VCaP (cell line): ENCODE data around the gene SCPEP1.
A peak's percentile ranks its signal among the peaks of the same experiment; 100 is the strongest.
"Not testable (repeated sequence)": the region's sequence is repeated elsewhere in the genome, so short reads cannot be mapped to it uniquely, and the experiment has no call there.

Source experiments
- H3K27ac ChIP-seq: fragments of 450-650 bp; 2 replicates; pipeline ENCODE4 v1.5.1; 2017
- TF ChIP-seq, protein P1 (sequence below): fragments of 450-650 bp; conservative IDR thresholded peaks from 2 replicates; pipeline ENCODE4 v1.5.1; 2017; ENCODE audit warnings: mild to moderate bottlenecking, moderate library complexity

SCPEP1 gene

GRCh38 chr17:56945938-56946505, 31.9 kb upstream of the SCPEP1 start:
- TF ChIP-seq, protein P1, sequence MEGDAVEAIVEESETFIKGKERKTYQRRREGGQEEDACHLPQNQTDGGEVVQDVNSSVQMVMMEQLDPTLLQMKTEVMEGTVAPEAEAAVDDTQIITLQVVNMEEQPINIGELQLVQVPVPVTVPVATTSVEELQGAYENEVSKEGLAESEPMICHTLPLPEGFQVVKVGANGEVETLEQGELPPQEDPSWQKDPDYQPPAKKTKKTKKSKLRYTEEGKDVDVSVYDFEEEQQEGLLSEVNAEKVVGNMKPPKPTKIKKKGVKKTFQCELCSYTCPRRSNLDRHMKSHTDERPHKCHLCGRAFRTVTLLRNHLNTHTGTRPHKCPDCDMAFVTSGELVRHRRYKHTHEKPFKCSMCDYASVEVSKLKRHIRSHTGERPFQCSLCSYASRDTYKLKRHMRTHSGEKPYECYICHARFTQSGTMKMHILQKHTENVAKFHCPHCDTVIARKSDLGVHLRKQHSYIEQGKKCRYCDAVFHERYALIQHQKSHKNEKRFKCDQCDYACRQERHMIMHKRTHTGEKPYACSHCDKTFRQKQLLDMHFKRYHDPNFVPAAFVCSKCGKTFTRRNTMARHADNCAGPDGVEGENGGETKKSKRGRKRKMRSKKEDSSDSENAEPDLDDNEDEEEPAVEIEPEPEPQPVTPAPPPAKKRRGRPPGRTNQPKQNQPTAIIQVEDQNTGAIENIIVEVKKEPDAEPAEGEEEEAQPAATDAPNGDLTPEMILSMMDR = no peak

GRCh38 chr17:56947741-56948140, 30.2 kb upstream of the SCPEP1 start:
- TF ChIP-seq, protein P1 = no peak
- no peak overlapping the region for H3K27ac ChIP-seq

More at GRCh38 chr17:56945938-56946505, 31.9 kb upstream of the SCPEP1 start:
- H3K27ac ChIP-seq = no peak overlapping the region

- TF ChIP-seq, protein P1 = no peak
- H3K27ac ChIP-seq = no peak overlapping the region
These were observed 29.4 kb upstream of the SCPEP1 start for GRCh38 chr17:56948491-56948890.

- no peak overlapping the region for H3K27ac ChIP-seq
- TF ChIP-seq, protein P1 = no peak
These were observed 28.3 kb upstream of the SCPEP1 start for GRCh38 chr17:56949595-56949994.

GRCh38 chr17:56956992-56957391, 20.9 kb upstream of the SCPEP1 start:
- TF ChIP-seq, protein P1 = no peak
- H3K27ac ChIP-seq = no peak overlapping the region

DNA sequence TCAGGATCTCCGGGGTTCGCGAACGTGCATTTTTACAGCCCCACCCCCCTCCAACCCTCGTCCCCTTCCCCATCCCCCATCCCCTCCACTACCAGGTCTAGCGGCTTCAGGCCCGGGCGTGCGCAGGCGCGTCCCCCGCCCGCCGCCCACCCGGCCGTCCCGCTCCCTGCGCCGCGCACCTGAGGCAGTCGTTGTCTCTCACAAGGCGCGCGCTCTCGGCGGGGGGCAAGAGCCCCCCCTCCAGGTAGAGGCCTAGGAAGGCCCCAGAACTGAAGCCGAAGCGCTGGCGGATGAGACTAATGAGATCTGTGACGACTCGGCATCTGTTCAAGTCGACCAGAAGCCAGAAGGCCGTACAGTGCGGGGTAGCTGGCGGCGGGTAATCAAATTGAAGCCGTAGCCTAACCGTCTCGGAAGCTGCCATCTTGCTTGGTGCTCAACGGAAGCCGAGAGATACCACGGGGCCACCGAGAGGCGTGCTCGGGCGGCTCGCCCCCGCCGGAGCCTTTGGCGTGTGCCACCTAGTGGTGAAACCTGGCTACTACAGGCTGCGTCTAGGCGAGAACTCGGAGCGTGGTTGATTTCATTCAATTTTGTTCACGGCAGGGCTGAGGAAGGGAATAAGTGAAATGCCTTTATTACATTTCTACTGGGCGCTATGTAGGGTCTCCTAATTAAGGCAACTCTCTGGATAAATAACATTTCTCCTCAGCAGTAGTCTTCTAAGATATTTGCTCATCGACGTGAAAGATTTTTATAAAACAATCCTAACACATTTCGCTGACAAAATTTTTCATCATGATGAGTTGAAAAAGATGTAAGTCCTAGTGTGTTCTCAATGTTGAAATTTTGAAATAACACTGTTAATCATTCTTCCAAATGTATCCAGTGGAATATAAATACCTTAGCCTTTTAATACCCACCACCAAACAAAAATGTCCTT, 17.1 kb upstream of the SCPEP1 start, which contains the start of gene COIL:
Gene COIL, minus strand, starts transcription at position 455 of the 943 bp plus-strand sequence. Its CDS starts 31 bp downstream, at position 424.
- TF ChIP-seq, protein P1 = peak; percentile 98
- peak within 1 kb of the TSS; percentile 93 for H3K27ac ChIP-seq

DNA sequence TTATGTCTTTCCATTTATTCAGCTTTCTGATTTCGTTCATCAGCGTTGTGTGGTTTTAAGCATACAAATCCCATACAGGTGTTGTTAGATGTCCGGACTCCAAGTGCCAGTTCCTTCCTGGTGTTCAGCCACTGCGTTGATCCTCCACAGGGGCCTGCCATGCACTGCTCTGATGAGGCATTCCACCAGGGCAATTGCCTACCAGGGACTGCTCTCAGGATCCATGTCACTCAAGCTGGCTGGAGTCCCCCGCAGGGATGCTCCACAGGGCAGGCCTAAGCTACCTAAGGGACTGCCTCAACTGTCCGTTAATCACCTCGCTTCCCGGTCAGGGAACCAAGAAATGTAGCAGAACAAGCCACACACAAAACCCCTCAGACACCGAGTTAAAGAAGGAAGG, 12.7 kb upstream of the SCPEP1 start:
- H3K27ac ChIP-seq = not testable (repeated sequence)

DNA sequence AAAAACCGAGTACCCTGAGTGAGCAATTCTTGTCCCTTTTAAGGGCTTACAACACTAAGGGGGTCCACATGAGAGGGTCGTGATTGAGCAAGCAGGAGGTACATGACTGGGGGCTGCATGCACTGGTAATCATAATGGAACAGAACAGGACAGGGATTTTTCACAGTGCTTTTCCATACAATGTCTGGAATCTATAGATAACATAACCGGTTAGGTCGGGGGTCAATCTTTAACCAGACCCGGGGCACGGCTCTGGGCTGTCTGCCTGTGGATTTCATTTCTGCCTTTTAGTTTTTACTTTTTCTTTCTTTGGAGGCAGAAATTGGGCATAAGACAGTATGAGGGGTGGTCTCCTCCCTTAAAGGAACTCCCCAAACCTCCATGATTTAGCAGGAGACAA, 12.2 kb upstream of the SCPEP1 start:
- H3K27ac ChIP-seq = not testable (repeated sequence)
